ENCODE data around the gene ZEB2.

Gene ZEB2

DNA sequence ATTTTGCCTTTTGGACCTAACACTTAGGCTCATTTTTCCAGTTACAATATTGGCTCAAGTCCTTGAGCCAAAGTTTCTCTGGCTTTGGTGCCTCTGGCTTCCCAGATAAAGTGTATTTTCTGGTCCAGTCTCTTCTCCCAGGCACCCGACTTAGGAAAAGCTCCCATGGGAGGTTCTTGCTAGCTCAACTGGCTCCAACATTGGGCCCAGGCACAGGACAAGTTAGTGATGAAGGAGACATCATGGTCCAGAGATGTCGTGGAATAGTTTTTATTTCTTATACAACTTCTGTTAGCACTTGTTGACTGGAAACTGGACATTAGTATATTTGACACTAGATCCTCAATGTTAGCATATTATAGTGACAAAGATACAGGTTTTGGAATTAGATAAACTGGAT is 8.2 kb upstream of the ZEB2 start:
- DNase-seq (ENCODE audit: low read depth, low spot score) = no peak

DNA sequence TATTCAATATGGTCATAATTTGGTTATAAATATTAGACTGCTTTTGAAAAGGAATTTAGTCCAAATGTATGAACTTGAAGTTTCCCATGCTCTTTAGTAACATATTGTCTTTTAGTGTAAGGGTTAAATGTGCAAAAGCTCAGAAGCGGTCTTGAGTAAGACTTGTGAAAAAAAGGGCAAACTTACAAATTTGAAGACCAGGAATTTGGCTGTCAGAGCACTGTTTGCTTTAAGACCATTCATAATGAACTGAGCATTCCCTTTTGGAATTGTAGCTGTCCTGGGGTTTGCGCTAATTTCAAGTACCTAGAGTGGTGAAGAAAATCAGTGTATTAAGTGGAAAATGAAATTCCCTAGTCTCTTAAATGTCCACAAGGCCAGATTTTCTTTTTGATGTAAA is 6.9 kb upstream of the ZEB2 start:
- DNase-seq (ENCODE audit: low read depth, low spot score) = no peak

DNA sequence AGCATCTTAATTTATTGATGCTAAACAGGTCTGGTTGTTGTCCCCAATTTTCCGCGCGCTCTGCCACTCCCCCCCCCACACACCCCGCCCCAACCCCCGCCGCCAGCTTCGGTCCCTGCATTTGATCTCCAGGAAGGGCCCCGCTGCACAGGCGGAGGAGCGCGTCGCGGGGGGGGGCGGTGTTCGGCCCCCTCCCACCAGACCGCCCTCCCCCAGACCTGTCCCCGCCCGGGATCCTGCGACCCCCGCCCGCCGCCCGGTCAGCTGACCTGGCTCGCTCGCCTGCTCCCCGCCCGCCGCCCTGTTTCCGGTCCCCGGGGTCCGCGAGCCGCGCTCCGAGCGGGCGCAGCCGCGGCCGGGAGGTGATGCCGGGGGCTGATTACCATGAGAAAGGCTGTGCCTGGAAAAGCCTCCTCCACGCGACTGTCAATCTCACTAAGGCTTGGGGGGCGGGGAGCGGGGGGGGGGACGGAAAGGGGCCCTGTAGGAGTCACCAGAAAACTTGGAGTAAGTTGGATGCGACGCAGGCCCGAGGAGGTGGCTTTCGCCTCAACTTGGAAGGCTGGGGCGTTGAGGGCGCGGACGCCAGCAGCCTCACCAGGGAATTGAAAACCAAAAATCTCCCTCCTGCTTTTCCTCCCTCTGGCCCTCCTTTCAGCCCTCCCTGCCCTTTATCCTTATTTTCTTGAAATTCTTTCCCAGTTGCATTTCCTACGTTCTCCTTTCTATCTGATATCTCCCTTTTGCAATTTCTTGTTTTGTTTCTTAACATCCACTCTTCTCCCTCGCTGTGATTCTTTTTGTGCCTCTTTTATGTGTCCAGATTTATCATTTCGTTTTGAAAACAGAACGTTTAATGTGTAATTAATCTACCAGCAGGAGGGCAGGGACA is 4.4 kb upstream of the ZEB2 start:
- DNase-seq (ENCODE audit: low read depth, low spot score) = peak; percentile 85

DNA sequence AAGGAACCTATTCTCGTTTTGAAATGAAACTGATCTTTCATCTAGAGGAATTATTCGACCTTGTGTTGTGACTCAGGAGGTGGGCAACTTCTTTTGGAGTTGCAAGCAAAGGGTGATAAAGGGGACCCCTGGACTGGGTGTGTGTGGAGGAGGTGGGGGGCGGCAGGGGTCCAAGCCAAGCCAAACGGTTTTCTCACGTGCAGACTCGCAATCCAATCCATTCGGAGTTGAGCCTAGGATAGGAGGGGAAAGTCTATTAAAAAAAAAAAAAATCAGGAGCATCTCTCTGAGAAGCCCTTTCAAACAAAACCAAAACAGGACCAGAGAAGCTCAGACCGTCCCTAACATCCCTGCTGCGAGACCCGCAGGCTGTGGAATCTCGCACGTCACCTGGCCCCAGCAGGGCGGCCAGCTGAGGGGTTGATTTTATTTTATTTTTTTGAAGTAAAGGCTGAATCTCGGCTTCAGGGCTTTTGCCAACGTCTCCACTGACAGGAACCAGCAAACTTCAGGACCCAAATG is 3.7 kb upstream of the ZEB2 start:
- DNase-seq (ENCODE audit: low read depth, low spot score) = peak; percentile 91

DNA sequence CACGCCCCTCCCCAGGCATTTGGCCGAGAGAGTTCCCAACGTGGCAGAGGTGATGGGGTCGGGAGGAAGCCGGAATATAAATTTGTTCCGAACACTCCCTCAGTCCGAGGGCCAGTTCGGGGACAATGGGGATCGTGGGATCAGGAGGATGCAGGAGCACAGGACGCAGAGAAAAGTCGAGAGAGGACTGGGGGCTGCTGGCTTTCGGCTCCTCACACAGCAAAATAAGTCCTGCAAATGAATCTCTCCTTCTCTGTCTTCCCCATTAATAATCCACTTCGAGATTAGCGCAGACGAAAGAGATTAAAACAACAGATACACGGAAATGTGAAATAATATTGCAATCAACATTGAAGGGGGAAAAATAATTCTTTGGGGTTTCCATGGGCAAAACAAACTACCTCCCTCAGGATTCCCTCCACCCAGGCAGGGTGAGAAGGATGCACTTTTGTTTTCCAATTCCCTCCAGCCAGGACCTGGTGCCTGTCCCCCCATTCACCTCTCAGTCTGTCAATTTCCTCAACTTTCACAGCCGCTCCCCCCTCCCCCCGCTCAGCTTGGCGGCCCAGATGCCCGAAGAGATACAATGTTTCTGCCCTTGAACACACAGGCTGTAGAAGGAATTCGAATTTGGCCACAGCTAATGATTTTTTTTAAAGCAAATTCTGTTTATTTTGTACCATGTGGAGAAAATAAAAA is 3.1 kb upstream of the ZEB2 start:
- DNase-seq (ENCODE audit: low read depth, low spot score) = peak; percentile 69

DNA sequence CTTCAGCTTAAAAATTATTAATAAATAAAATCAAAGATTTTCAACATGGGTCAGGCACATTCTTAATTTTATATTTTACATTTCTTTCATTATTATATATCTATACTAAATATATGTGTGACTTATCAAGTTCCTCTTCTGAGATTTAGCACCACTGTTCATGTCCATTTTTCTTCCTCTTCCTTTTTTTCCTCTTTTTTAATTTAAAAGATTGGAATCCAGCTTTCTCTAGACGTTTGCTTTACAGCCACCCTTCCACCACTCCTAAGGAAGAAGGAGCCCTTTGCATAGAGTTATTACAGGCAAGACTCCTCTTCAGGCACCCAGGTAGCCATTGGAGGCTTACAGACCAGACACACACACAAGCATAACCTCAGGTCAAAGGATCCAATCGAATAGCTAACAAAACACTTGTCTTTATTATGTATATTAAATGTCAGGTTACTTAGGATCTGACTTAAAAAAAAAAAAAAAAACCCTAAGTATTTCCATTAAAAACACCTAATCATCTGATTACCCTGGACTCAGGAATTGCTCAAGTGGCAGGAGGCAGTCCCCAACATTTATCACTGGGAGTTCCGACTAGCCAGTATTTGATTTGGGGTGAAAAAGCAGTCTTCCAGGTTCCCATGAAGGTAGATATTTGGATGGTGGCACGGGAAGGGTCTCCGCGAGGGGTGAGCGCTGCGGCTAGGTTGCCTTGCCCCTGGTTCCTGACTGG is 2.4 kb upstream of the ZEB2 start:
- DNase-seq (ENCODE audit: low read depth, low spot score) = no peak

DNA sequence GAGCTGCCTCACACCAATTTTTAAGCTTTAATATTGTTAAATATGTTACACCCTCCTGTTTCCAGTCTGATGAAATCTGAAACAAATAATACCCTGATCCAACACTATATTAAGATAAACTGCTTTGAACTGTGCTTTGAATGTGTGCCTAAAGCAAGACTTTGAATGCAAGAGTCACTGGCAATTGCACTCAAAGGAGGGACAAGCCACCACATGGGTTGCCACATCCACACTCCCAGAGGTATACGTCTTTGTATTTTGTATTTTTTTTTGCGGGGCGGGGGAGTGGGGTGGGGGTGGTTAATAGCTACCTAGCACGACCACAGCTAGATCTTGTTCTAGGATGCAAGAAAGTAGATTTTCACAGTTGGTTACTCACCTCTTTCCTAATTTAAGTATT is 1.8 kb upstream of the ZEB2 start:
- no peak for DNase-seq (ENCODE audit: low read depth, low spot score)

DNA sequence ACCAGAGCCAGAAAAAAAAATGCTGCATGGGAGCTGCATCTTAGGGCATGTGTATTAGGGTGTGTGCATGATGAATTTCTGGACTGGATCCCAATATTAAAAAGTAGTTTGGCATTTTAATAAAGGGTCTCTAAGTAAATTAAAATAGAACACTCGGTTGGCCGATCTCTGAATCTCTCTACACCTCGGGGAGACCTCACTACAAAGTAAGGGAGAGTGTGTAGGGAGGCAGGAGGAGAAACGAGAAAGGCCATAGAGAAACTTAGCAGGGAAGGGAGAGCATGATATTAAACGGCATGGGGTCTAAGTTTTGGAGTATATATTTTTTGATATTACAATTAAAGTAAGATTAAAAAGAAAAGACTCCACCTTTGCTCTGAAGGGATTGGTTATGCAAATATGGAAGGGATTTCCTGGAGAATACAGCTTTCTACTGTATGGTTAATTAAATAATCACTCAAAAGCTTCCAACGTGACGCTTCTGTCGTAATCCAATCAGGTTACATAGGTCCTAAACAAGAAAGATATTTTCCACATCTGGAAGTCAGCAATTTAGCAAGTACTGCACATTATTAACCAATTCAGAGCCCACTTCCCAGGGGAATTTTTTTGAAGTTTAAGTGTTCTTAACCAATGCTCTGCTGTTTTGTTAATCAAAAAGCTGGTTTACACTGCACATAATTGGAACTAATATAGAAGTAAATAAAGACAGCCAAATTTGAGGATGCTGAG is 1.0 kb upstream of the ZEB2 start:
- DNase-seq (ENCODE audit: low read depth, low spot score) = no peak

DNA sequence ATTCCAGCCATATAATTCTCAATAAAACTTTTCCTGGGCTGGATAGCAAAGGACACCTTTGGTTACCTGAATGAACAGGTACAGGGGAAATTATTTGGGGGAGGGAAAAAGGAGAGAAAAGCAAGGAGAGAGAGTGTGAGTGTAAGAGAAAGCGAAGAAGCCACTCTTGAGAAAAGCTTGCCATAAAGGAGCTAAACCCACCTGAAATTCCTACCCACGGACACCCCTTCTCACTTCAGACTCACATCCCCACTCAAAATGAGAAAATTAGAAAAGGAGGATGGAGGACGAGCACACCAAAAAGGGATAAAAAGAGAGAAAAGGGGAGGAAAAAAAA is 354 bp downstream of the ZEB2 start:
- no peak for DNase-seq (ENCODE audit: low read depth, low spot score)

DNA sequence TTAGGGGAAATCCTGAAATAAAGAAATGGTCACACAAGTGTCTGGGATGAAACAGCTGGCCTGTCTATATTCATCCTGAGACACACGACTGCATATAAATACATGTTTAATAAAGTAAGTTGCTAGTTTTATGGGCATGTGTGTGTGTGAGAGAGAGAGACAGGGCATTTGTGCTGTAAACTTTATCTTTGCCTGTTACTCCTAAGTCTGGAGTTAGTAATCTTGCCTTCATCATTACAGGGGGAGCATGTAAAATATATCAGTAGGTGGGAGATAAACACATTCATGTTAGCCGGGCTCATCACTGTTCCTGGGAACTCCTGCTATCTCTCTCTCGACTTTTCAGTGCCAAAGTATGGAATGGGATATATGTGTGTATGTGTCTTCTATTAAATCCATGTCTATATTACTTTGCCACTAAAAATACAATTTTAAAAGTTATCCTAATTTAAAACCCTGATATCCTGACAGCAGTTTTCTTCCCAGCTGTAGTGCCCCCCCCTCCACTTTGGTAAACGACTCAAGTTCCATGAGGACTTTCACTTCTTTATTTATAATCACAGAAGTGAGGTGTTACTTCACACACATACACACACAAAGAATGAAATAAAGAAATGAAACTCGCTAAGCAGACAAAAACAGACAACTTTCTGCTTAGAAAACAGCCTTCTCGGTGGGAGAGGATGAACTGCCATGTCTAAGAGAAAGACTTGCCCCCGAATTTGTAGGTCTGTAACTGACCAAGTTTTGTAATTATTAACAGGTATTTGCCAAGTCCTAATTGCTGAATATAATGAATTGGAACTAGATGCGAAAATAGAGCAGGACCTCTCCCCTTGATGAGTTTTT is 947 bp downstream of the ZEB2 start:
- no peak for DNase-seq (ENCODE audit: low read depth, low spot score)

DNA sequence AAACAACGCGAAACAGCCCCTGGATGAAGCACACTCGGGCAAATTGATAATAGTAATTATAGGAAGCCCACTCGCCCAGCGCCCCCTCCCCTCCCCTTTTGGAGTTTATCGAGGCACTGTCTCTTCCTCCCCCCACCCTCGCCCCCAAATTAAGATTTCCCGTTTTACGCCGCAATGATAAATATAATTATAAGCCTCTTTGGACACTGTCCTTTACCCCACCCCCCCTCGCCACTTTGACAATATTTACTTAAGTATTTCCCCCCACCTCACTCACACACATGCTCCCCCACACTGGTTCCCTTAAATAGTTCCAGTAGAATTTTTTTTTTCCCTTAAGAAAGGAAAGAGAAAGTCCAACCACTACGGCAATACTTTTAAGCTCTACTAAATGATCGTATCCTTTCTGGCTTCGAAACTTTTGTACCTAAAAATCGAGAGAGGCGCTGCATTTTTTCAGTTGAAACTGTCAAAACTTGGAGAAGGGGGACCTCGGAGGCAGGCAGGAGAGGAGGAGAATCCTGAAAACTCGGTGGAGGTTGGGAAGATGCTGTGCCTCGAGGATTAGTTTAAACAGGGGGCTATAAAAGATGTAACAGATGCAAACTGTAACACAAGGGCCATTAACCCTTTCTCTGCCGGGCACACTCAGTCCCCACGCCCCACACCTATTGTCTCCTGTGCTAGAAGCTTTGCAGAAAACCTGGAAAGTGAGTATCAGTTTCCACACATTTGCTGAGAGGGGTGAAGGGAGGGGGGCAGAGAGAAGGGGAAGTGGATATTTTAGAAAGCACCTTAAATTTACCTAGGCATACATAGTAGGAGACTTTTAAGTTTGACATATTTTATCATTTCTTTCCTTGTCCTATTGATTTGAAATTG is 1.8 kb downstream of the ZEB2 start:
- DNase-seq (ENCODE audit: low read depth, low spot score) = no peak

DNA sequence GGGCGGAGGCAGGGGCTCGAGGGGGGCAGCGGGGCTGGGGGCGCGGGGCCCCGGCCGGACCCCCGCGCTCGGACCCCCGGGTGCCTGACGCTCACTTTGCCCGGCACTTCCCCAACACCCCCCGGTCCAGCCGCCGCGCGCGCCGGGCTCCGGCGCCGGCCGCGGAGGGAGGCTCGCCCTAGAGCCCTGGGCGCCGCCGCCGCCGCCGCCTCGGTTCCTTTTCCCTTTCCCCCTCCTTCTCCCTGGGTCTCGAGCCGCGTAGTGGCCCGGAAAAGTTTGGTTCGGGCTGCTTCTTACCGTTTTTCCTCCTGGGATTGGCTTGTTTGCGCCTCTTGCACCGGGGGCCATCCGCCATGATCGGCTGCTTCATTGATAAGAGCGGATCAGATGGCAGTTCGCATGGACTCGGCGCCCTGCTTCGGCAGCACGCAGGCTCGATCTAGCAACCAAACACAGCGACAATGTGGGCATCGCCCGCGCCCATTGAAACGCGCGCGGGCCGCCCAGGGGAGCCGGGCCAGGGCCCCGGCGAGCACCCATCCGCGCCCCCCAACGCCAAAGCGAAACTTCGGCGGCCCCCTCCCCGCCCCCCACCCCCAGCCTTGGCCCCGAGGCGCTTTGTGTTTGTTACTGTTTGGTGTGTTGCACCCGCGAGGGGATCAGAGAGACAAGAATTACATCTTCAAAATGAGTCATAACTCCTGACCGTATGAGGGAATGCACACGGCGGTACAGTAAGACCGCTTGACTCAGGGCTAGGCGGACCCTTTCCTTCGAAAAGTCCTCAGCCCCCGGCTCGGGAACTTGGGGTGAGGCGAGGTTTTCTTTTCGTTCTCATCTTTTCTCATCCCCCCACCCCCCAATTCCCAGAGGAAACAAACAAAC is 2.7 kb downstream of the ZEB2 start:
- peak; percentile 53 for DNase-seq (ENCODE audit: low read depth, low spot score)

DNA sequence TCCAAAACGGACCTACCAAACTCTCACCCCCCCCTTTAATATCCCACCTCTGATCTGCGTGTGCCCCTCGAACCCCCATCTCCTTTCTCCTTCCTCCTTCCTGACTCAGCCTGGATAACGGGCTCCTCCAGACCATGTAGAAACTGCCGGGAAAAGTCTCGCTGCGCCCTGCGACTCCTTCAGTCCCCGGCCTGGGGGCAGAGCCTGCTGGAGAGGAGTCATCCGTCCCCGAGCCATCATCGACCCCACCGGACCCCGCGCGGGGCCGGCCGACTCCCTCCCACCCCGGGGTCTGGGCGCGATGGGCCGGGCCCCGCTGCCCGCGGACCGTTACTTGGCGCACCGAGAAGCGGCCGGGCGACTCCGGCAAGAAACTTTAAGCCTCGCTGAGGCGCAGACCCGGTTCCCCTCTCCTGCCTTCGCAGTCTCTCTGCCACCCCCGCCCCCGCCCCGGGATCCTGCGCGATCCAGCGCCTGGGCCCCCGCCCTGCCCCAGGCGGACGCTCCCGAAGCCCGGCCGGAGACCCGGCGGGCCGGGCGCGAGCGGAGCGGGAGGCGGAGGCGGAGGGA is 3.4 kb downstream of the ZEB2 start:
- no peak for DNase-seq (ENCODE audit: low read depth, low spot score)

DNA sequence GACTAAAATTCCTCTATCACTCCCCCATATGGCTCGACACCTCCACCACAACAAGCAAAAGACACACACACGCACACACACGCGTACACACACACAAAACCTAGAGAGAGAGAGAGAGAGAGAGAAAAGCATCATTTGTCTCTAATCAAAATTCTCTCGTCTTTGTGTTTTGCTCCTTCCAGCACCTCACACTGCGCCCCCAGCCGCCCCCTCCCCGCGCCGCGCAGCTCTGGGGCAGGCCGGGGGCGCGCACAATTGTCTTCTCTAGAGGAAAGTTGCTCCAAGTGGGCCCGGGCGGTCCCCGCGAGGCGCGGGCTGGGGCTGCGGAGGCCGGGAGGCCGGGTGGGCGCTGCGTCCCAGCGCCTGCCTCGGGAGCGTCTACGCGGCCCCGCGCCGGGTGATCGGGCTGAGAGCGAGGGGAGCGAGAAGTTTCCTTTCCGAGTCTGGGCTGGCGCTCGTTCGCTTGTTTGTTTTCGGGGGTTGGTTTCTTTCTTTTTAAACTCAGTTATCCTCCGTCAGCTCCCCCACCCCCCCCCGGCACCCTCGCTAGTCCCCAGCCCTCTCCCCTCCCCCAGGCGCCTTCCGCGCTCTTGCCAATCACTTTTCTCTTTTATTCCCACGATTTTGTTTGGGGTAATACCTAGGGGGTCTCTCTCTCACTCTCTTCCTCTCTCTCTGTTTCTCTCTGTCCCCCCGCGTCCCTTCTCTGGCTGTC is 4.1 kb downstream of the ZEB2 start:
- no peak for DNase-seq (ENCODE audit: low read depth, low spot score)

DNA sequence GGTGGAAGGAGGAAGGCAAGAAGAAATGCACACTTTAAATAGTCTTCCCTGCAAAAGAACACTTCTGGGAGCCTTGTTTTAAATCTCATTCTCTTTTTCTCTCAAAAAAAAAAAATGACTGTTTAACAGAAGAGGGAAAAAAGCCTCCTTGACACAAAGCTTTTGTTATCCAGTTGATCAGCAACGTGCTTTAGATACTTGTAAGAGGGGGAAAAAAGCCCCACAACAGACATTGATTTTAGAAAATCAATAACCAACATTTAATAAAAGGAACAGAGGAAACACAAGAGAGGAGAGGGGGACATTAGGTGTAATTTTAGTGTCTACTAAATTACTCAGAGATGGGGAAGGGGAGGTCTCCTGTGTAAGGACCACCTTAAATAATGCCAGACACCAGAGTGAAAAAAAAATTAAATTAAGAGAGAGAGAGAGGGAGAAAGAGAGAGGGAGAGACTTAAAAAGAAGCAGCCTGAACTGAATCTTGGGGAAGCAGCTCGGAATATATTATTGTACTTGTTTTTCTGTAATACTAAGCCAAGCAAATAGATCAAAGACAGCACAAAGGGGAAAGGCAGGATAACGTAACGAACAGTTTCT is 4.7 kb downstream of the ZEB2 start:
- DNase-seq (ENCODE audit: low read depth, low spot score) = no peak

DNA sequence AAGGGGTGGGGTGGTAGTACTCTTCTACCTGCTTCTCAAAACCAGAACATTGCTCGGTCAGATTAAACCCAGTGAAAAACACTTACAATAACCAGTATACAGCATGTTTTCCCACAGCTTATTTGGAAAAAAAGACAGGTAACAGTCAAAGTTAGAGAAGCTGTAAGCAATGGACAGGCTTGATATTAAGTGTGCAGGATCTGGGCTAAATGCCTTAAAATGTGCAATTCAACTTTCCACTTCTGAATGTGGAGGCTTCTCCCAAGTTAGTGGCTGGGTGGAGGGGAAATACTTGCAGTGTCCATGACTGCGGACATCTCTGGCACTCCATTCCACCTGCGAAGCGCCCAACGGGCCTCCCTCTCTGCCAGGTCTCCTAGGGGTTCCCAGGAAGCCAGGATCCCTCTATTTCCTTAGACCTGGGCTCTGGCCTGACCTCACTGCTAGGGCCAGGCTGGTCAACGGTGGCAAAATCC is 5.3 kb downstream of the ZEB2 start:
- DNase-seq (ENCODE audit: low read depth, low spot score) = no peak
